Activated T-cell treated with anti-CD3 and anti-CD28 coated beads, Interleukin-2, amount 50 U/mL, for 24 hours (primary cell): ENCODE results near the gene MEGF10.
"Not testable (repeated sequence)": the region's sequence is repeated elsewhere in the genome, so short reads cannot be mapped to it uniquely, and the experiment has no call there.

ENCODE experiments used
- DNase-seq: peaks from one replicate; pipeline ENCODE4 v3.0.0-alpha.2; 2020
- H3K27ac Mint-ChIP-seq: 2 replicates; pipeline ENCODE4 v1.8.0; 2020; ENCODE audit warnings: mild to moderate bottlenecking, mixed read lengths
- H3K27me3 Mint-ChIP-seq: 2 replicates; pipeline ENCODE4 v1.8.0; 2020; ENCODE audit warnings: mixed read lengths
- H3K36me3 Mint-ChIP-seq: 2 replicates; pipeline ENCODE4 v1.8.0; 2020; ENCODE audit warnings: low read depth, mixed read lengths
- H3K4me1 Mint-ChIP-seq: 2 replicates; pipeline ENCODE4 v1.8.0; 2020; ENCODE audit warnings: low read depth, mixed read lengths
- H3K4me3 Mint-ChIP-seq: 2 replicates; pipeline ENCODE4 v1.8.0; 2020; ENCODE audit warnings: mild to moderate bottlenecking, moderate library complexity, mixed read lengths
- H3K9me3 Mint-ChIP-seq: 2 replicates; pipeline ENCODE4 v1.8.0; 2020; ENCODE audit warnings: mixed read lengths

The MEGF10 gene

DNA sequence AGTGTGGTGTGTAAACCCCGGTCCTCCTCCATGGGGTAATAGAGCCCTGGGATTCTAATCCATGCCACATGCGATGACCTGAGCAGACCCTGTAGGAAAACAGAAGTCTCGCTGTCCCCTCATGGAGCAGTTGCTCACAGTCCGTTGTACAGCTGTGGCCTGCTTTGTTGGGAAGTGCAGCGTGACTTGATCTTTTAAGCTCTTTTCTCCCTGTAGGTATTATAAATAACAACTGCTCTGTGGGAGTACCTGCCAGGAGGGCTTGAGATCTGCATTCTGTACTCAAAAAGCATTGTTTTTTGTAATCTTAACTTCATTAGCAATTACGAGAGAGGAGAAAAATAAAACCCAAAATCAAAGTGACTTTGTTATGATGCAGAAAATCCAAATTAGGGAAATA is 17.3 kb downstream of the MEGF10 start:
- Mint-ChIP-seq H3K4me3 (no peak overlapping the region), H3K9me3 (no peaks in the 10 kb centered on the region), H3K36me3 (no peaks in the 10 kb centered on the region), H3K27ac (no peak overlapping the region), H3K4me1 (no peaks in the 10 kb centered on the region), H3K27me3 (peaks cover 4% of the 10 kb centered on the region)
- DNase-seq, result no peak

DNA sequence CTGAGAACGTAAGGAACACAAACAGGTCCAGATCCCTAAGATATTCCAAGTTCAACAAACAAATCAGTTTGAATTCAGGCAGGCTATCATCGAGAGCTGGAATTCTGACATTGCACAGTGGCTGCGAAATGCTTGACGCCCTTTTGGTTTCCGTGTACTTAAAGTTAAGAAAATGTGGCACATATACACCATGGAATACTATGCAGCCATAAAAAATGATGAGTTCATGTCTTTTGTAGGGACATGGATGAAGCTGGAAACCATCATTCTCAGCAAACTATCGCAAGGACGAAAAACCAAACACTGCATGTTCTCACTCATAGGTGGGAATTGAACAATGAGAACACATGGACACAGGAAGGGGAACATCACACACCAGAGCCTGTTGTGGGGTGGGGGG is 17.7 kb downstream of the MEGF10 start:
- not testable (repeated sequence) for H3K27ac Mint-ChIP-seq, H3K4me3 Mint-ChIP-seq, H3K9me3 Mint-ChIP-seq, H3K4me1 Mint-ChIP-seq, H3K27me3 Mint-ChIP-seq, H3K36me3 Mint-ChIP-seq, DNase-seq

DNA sequence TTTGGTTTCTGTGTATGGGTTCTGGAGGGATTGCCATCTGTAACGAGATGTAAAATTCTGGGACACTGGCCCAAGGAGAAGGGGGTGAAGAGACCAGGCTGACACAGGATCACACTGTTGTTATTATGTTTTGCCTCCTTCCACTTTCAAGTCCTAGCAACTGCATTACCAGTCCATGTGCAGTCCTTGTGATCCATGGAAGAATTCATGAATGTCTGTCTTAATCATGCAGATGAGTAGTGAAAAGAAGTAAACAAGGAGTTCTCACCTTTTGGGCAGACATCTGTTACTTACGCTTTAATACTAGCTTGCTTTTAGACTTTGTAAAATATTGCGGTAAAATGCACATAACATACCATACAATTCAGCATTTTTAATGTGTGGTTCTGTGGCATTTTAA is 18.3 kb downstream of the MEGF10 start:
- Mint-ChIP-seq H3K4me1 (peaks cover 1% of the 10 kb centered on the region), H3K27ac (no peak overlapping the region), H3K4me3 (no peak overlapping the region), H3K9me3 (no peaks in the 10 kb centered on the region), H3K27me3 (peaks cover 4% of the 10 kb centered on the region), H3K36me3 (no peaks in the 10 kb centered on the region)
- no peak for DNase-seq

DNA sequence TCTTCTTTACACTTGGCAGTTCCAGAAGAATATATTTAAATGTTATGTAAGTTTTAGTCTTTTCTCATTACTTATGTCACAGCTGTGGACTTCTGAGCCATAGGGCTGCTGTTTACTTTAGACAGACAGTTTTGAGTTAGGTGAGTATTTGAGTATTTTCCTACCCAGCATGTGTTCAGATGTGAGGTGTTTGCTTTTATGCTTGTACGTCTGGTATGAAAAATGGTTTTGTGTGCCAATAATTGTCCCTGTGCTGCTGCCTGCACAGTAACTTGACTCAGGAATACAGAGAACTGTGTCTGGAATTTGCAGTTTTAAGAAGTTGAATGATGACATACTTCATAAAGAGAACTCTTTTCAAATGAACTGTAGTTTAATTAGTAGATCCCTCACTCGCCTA is 20.8 kb downstream of the MEGF10 start:
- no peaks in the 10 kb centered on the region for H3K9me3 Mint-ChIP-seq
- peaks cover 1% of the 10 kb centered on the region for H3K4me1 Mint-ChIP-seq
- H3K27me3 Mint-ChIP-seq, result peaks cover 4% of the 10 kb centered on the region
- no peak overlapping the region for H3K27ac Mint-ChIP-seq
- no peak for DNase-seq
- H3K36me3 Mint-ChIP-seq, result no peaks in the 10 kb centered on the region
- H3K4me3 Mint-ChIP-seq, result no peak overlapping the region

DNA sequence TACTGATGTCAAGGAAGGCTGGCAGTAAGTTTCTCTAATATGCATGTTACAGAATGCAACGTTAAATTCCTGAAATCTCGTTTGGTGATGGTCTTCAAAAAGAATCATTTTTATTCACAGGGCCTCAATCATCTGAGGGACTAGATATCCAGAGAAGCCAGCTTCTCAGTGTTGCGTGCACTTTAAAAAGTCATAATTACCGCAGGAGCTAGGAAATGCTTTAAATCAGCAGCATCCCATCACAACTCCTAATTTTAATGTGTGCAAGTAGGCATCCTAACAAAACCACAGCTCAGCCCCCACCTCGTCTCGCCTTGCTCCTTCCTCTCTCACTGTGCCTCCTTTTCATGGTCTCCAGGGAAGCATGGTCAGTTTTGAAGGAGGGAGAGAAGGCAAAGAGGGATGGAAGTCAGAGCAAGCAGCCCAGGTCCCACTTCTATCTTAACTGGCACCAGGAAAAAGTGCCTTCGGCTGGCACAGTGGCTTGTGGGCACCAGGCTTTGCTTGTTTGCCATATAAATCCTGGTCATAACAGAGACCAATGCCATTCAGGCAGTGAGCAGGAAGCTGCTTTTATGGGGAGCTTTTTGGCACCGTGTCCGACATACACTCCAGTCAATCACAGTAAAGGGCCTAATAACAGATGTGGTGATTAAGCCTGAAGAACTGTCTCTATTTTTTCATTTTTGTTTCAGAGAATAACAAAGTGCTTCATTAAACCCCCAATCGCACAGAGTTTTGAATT is 21.4 kb downstream of the MEGF10 start:
- no peaks in the 10 kb centered on the region for H3K9me3 Mint-ChIP-seq

DNA sequence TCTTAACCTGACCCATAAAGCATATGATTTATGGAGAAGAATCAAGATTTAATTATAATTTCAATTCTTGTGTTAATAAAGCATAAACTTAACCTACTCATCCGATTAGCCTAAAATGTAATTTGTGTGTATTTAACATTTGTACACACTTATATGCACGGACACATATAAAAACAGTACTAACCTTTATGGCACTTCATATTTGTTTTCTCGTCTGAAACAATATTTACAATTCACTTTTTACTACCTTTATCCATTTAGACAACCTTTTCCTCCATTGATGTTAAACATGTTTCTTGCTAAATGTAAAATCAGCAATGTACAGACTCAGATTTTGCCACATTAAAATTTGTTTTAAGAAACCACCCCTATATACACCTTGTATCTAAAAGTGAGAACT is 22.8 kb downstream of the MEGF10 start:
- no peak for DNase-seq
- Mint-ChIP-seq H3K27ac (no peak overlapping the region), H3K9me3 (no peaks in the 10 kb centered on the region), H3K27me3 (peaks cover 5% of the 10 kb centered on the region), H3K4me3 (no peak overlapping the region), H3K36me3 (no peaks in the 10 kb centered on the region), H3K4me1 (peaks cover 1% of the 10 kb centered on the region)

More for the DNA sequence above, 21.4 kb downstream of the MEGF10 start:
- DNase-seq, result no peak
- Mint-ChIP-seq H3K4me1 (peaks cover 1% of the 10 kb centered on the region), H3K4me3 (no peak overlapping the region), H3K36me3 (no peaks in the 10 kb centered on the region), H3K27me3 (peaks cover 8% of the 10 kb centered on the region), H3K27ac (no peak overlapping the region)

DNA sequence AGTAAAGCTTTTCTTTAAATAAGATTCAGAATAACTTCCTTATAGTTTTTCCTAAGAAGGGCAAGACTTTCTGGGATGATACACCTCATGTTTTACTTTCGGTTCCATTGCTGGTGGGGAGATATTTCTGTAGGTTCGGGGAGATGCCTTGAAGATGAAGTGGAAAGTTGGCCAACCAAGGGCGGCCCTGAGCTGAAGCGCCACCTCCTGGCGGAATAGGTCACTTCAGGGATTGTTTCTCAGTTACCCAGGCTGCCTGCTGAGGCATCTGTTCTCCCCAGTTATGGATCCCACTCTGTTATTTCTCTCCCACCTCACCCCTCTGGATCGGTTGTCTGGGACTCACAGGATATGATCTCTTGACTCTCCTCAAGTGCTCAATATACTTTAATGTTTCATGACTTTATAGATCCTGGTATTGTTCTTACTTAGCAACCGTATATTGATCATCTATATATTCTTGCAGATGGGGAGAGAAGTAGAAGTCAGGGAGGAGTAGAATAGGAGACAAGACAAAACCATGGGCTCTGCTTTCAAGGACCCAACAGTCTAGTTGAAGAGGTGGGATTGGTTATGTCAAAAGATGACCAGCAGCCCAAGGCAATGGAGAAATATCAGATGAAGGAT is 23.4 kb downstream of the MEGF10 start:
- H3K36me3 Mint-ChIP-seq, result no peaks in the 10 kb centered on the region
- H3K27me3 Mint-ChIP-seq, result peaks cover 5% of the 10 kb centered on the region
- H3K27ac Mint-ChIP-seq, result no peak overlapping the region
- no peaks in the 10 kb centered on the region for H3K9me3 Mint-ChIP-seq
- peaks cover 1% of the 10 kb centered on the region for H3K4me1 Mint-ChIP-seq
- peak; percentile 78 for DNase-seq
- no peak overlapping the region for H3K4me3 Mint-ChIP-seq

DNA sequence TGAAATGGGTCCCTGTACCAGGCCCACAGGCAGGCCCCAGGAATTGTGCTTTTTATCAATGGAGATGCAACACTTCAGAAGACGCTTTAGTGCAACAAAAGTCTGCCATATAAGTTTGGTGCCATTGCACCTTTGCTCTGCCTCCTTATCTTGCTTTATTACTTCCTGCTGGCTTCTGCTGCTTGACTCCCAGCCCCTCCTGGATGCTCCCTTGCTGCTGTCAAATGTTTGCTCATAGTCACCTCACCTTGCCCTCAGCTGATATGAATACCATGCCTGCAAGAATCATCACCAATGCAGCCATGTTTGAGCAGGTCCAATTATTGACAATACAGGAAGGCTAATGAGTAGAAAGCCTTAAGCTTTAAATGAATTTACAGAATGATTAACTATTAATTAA is 25.4 kb downstream of the MEGF10 start:
- H3K27me3 Mint-ChIP-seq, result peaks cover 5% of the 10 kb centered on the region
- no peaks in the 10 kb centered on the region for H3K36me3 Mint-ChIP-seq
- H3K4me3 Mint-ChIP-seq, result no peak overlapping the region
- DNase-seq, result no peak
- no peak overlapping the region for H3K27ac Mint-ChIP-seq
- H3K4me1 Mint-ChIP-seq, result peaks cover 13% of the 10 kb centered on the region
- H3K9me3 Mint-ChIP-seq, result no peaks in the 10 kb centered on the region

DNA sequence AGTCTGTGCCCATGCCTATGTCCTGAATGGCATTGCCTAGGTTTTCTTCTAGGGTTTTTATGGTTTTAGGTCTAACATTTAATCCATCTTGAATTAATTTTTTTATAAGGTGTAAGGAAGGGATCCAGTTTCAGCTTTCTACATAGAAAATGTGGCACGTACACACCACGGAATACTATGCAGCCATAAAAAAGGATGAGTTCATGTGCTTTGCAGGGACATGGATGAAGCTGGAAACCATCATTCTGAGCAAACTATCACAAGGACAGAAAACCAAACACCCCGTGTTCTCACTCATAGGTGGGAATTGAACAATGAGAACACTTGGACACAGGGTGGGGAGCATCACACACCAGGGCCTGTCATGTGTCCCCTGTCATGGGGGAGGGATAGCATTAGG is 26.8 kb downstream of the MEGF10 start:
- H3K27ac Mint-ChIP-seq, H3K4me3 Mint-ChIP-seq, H3K27me3 Mint-ChIP-seq, DNase-seq, H3K9me3 Mint-ChIP-seq, H3K36me3 Mint-ChIP-seq: not testable (repeated sequence)
- peaks cover 20% of the 10 kb centered on the region for H3K4me1 Mint-ChIP-seq

DNA sequence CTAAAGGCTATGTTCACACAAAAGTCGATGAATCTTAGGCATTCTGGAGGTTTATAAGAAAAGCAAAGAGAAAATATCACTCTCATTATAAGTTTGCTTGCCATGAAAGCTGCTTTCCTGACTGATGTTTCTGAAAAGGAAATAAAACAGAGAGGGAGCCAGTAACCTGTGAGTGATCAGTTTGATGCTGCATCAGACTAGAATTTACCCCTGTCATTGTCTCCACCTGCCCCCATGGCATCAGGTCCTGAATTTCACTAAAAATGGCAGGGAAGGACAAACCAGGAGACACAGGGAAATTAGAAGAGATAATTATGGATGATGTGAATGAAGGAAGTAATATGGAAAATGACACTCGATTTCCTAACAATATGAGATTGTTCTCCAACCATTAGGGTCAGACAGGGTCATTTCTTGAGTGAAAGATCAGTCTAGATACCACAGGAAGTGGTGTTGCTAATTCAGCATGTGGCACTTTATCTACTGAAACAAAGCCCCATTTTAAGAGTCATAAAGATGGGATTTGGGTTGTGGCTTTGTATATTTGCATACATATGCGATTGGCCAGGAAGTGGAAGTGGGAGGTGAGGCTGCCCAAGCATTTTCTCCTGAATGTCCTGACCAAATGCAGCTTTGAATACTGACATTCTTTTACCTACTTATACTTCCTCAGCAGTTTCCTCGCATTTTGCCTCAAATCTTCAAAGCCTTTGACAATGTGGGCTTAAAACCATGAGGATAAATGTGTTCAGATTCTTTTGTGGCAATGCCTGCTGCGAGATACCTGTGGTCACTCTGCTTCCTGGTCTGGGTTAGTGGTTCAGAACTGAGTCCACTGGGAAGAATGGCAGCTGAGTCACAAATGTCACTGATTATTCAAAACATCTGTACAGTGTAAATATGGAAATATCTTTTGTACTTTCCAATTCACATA is 29.7 kb downstream of the MEGF10 start:
- no peaks in the 10 kb centered on the region for H3K9me3 Mint-ChIP-seq
- DNase-seq, result no peak
- H3K36me3 Mint-ChIP-seq, result no peaks in the 10 kb centered on the region
- peaks cover 19% of the 10 kb centered on the region for H3K4me1 Mint-ChIP-seq
- H3K27ac Mint-ChIP-seq, result peak overlapping the region; percentile 26
- H3K27me3 Mint-ChIP-seq, result peaks cover 5% of the 10 kb centered on the region
- no peak overlapping the region for H3K4me3 Mint-ChIP-seq

DNA sequence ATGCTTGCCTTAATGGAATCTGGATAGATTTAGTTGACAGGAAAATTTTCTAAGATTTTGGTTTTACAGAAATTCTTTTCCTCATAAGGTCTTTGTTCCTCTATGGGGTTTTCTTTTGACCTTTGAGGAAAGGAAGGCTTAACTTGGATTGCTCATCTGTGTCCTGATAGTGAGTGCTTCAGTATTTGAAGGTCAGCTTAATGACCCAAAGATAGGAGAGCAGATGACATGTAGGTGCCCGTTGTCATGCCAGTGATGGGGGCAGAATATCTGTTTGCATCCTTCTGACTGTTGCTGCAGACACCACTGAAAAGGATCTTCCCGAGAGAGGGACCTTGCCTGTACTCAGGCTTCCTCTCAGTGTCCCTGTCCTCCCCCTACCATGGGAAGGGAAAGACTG is 30.9 kb downstream of the MEGF10 start:
- H3K4me1 Mint-ChIP-seq, result peaks cover 19% of the 10 kb centered on the region
- no peak overlapping the region for H3K27ac Mint-ChIP-seq
- DNase-seq, result no peak
- no peak overlapping the region for H3K4me3 Mint-ChIP-seq
- H3K36me3 Mint-ChIP-seq, result no peaks in the 10 kb centered on the region
- no peaks in the 10 kb centered on the region for H3K9me3 Mint-ChIP-seq
- H3K27me3 Mint-ChIP-seq, result peaks cover 5% of the 10 kb centered on the region

DNA sequence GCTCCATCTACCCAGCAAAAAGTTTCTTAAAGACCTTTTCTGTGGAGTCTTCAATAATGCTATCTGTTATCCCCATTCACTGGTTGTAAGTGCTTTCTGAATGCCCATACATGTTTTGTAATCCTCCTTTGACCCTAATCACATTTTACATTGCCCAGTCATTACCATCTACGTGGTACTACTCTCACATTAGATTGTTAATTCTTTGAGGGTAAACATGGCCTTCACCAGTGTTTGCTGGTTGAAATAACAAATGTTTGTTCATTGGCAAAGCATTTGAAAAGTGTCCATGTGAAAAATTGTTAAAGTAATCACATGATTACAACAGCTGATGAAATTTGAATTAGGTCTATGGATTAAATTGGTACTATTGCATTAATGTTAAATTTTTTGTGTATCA is 31.8 kb downstream of the MEGF10 start:
- Mint-ChIP-seq H3K27me3 (no peaks in the 10 kb centered on the region), H3K4me1 (peaks cover 19% of the 10 kb centered on the region), H3K27ac (no peak overlapping the region), H3K36me3 (no peaks in the 10 kb centered on the region), H3K9me3 (no peaks in the 10 kb centered on the region), H3K4me3 (no peak overlapping the region)
- DNase-seq, result no peak

DNA sequence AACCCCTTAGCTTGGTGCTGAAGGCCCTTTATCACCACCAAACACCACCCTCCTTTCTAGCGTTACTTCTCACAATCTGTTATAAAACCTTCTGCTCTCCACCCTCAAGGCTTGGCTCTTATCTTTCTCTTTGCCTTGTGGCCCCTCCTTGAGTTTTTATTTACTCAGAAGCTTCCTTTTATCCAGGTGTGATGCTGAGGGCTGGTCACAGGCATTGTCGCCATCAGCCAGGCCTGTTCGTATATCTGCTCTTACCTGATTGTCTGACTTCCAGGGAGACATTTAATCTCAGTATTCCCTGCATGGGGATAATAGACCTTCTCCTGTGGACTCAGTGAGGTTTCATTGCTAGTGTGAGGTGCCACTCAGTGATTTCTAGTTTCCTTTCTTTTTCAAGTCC is 34.2 kb downstream of the MEGF10 start:
- H3K9me3 Mint-ChIP-seq, result no peaks in the 10 kb centered on the region
- no peak overlapping the region for H3K27ac Mint-ChIP-seq
- H3K4me3 Mint-ChIP-seq, result no peak overlapping the region
- peaks cover 19% of the 10 kb centered on the region for H3K4me1 Mint-ChIP-seq
- no peak for DNase-seq
- no peaks in the 10 kb centered on the region for H3K36me3 Mint-ChIP-seq
- H3K27me3 Mint-ChIP-seq, result peaks cover 12% of the 10 kb centered on the region

DNA sequence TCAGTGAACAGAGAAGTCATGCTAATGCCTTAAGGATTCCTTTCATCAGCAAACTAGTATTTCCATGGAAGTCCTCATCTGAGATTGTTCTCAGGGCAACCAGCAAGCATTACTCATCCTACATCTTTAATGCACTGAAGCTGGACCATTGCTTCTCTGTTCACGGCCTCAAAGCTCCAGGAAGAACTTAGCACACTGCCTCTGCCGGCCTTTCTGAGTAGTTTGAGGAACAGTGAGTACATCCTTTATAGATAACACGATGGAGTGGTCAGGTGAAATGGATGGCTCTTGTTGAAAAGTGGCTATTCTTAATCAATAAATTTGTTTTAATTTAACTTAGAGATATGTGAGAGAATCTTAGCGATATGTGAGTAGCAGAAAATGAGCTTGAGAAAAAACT is 35.8 kb downstream of the MEGF10 start:
- Mint-ChIP-seq H3K9me3 (no peaks in the 10 kb centered on the region), H3K27me3 (peaks cover 22% of the 10 kb centered on the region), H3K27ac (no peak overlapping the region), H3K4me1 (peaks cover 5% of the 10 kb centered on the region), H3K4me3 (no peak overlapping the region), H3K36me3 (no peaks in the 10 kb centered on the region)
- DNase-seq, result no peak
